Chondrocyte (in vitro differentiated cells): ENCODE data around the gene KAZN. TPM values are rescaled to one million over a fixed set of nuclear protein-coding genes. Genes with fewer than 3 reads are reported as not detected.

Experiments used
- DNase-seq: peaks from one replicate; pipeline ENCODE4 v3.0.0; 2021; ENCODE audit warnings: mixed read lengths, low spot score
- H3K27ac Mint-ChIP-seq: one replicate; pipeline ENCODE4 v1.8.0; 2021; ENCODE audit warnings: mild to moderate bottlenecking, moderate library complexity, mixed read lengths; ENCODE audit not compliant: unreplicated experiment
- H3K27me3 Mint-ChIP-seq: 2 replicates; pipeline ENCODE4 v1.8.0; 2021; ENCODE audit warnings: low read depth, mixed read lengths
- H3K36me3 Mint-ChIP-seq: 2 replicates; pipeline ENCODE4 v1.8.0; 2021; ENCODE audit warnings: low read depth, mixed read lengths
- H3K4me1 Mint-ChIP-seq: 2 replicates; pipeline ENCODE4 v1.8.0; 2021; ENCODE audit warnings: low read depth, mild to moderate bottlenecking, mixed read lengths
- H3K4me3 Mint-ChIP-seq: one replicate; pipeline ENCODE4 v1.8.0; 2021; ENCODE audit warnings: mild to moderate bottlenecking, moderate library complexity, mixed read lengths; ENCODE audit not compliant: unreplicated experiment
- H3K9me3 Mint-ChIP-seq: 2 replicates; pipeline ENCODE4 v1.8.0; 2021; ENCODE audit warnings: low read depth, mixed read lengths
- CTCF ChIP-seq: fragments of 200-600 bp; sonication (generic); IDR thresholded peaks from 2 replicates; pipeline ENCODE4 v1.5.0; 2021; ENCODE audit warnings: antibody characterized with exemption, mild to moderate bottlenecking, moderate library complexity
- total RNA-seq: library from RNA; stranded (reverse); gene quantifications from 3 replicates; pipeline ENCODE4 v1.2.1, GENCODE V29; 2021

The KAZN gene
- total RNA-seq, 1 donor from 2014 or later: 29.6 TPM

GRCh38 chr1:15034656-15035055 lies 436.2 kb downstream of the KAZN start:
- Mint-ChIP-seq H3K4me3 (no peak overlapping the region), H3K27ac (no peak overlapping the region), H3K4me1 (peaks cover 20% of the 10 kb centered on the region), H3K9me3 (no peaks in the 10 kb centered on the region), H3K27me3 (no peaks in the 10 kb centered on the region), H3K36me3 (peaks cover 1% of the 10 kb centered on the region)
- TF ChIP-seq CTCF: no peak
- DNase-seq: no peak

GRCh38 chr1:15035236-15035635 lies 436.8 kb downstream of the KAZN start:
- H3K27me3 Mint-ChIP-seq: no peaks in the 10 kb centered on the region
- no peak overlapping the region for H3K27ac Mint-ChIP-seq
- no peak overlapping the region for H3K4me3 Mint-ChIP-seq
- H3K9me3 Mint-ChIP-seq: no peaks in the 10 kb centered on the region
- DNase-seq: no peak
- no peak for TF ChIP-seq CTCF
- peaks cover 1% of the 10 kb centered on the region for H3K36me3 Mint-ChIP-seq
- peaks cover 20% of the 10 kb centered on the region for H3K4me1 Mint-ChIP-seq

DNA sequence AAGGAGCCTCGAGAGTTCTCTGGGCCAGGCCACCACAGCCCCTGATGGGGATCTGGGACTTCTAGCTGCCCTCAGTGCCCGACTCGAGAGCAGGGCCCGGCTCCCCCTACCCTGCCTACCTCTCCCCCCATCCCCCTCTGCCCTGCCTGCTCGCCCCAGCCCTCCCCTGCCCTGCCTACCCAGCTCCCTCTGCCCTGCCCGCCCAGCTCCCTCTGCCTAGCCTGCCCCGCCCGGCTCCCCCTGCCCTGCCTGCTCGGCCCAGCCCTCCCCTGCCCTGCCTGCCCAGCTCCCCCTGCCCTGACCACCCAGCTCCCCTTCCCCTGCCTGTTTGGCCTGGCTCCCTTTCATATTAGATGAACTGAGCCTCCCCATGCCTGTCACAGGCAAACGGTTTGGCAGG lies 437.6 kb downstream of the KAZN start:
- H3K4me3 Mint-ChIP-seq: no peak overlapping the region
- no peak for DNase-seq
- H3K27me3 Mint-ChIP-seq: no peaks in the 10 kb centered on the region
- H3K36me3 Mint-ChIP-seq: peaks cover 1% of the 10 kb centered on the region
- no peaks in the 10 kb centered on the region for H3K9me3 Mint-ChIP-seq
- peaks cover 20% of the 10 kb centered on the region for H3K4me1 Mint-ChIP-seq
- H3K27ac Mint-ChIP-seq: no peak overlapping the region
- TF ChIP-seq CTCF: no peak

GRCh38 chr1:15038232-15039016 lies 439.9 kb downstream of the KAZN start:
- H3K36me3 Mint-ChIP-seq: peaks cover 1% of the 10 kb centered on the region
- H3K9me3 Mint-ChIP-seq: no peaks in the 10 kb centered on the region
- TF ChIP-seq CTCF: peak; percentile 74
- peaks cover 8% of the 10 kb centered on the region for H3K4me1 Mint-ChIP-seq
- no peak overlapping the region for H3K4me3 Mint-ChIP-seq
- no peak overlapping the region for H3K27ac Mint-ChIP-seq
- H3K27me3 Mint-ChIP-seq: no peaks in the 10 kb centered on the region
- no peak for DNase-seq

GRCh38 chr1:15039017-15039648 lies 440.6 kb downstream of the KAZN start:
- DNase-seq: no peak
- Mint-ChIP-seq H3K4me3 (no peak overlapping the region), H3K36me3 (peaks cover 1% of the 10 kb centered on the region), H3K4me1 (peaks cover under 1% of the 10 kb centered on the region), H3K27ac (no peak overlapping the region), H3K9me3 (no peaks in the 10 kb centered on the region), H3K27me3 (no peaks in the 10 kb centered on the region)
- TF ChIP-seq CTCF: no peak
